Memory B cell (primary cell): ENCODE measurements around the gene MMP2.

Experiments used
- ATAC-seq: fragments of 150-1000 bp; cut with Tn5 transposase; 2 replicates; pipeline ENCODE4 v1.10.0; 2021; ENCODE audit warnings: low read depth, mild to moderate bottlenecking, moderate library complexity
- DNase-seq, 2 donors: peaks; one replicate each; pipeline ENCODE4 v3.0.0; 2022; ENCODE audit warnings: low spot score in 2 of 2
- H3K27ac Mint-ChIP-seq: one replicate; pipeline ENCODE4 v1.8.0; 2022; ENCODE audit warnings: mild to moderate bottlenecking, moderate library complexity, mixed read lengths
- H3K27me3 Mint-ChIP-seq: one replicate; pipeline ENCODE4 v1.8.0; 2022; ENCODE audit warnings: mixed read lengths
- H3K36me3 Mint-ChIP-seq: one replicate; pipeline ENCODE4 v1.8.0; 2022; ENCODE audit warnings: mild to moderate bottlenecking, mixed read lengths
- H3K4me1 Mint-ChIP-seq: one replicate; pipeline ENCODE4 v1.8.0; 2022; ENCODE audit warnings: mixed read lengths
- H3K4me3 Mint-ChIP-seq: one replicate; pipeline ENCODE4 v1.8.0; 2022; ENCODE audit warnings: mild to moderate bottlenecking, moderate library complexity, mixed read lengths
- H3K9me3 Mint-ChIP-seq: one replicate; pipeline ENCODE4 v1.8.0; 2022; ENCODE audit warnings: mixed read lengths

MMP2 gene

DNA sequence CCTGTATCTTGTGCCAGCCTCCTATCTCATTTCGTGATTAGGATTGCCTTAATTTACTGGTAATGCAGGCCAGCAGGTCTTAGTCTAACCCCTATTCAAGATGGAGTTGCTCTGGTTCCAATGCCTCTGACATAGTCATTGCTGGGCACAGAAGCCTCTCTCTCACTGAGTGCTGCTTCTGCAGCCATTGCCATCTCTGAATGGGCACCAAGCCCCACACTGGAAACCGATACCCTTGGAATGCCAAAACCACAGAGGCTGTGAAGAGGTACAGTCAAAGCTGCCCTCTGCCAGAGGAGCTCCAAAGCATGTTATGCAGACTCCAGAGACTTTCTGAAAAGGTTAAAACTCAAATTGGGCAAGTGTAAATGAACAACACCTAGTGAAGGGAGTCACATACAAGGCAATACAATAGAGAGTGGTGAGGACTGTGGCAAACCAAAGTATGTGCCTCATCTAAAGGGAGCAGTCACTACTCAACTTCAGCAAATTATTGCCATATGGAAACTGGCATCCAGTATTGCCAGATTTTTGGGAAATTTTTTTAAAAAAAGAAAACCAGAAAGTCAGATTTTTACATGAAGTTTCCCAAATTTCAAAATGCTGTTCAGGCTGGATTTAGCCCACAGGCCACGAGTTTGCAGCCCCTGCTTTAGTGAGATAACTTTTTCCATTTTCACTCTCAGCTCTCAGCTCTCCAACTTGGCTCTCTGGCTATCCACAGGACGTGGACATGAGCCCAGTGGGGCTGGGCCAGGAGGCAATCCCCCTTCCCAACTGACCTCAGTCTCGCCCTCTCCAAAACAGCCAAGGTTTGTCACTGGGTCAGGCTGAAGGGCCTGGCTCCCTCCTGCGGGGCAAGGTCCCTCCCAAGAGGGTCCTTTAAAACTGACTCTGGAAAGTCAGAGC, 2.1 kb upstream of the MMP2 start:
- no peaks in the 10 kb centered on the region for H3K4me1 Mint-ChIP-seq
- H3K36me3 Mint-ChIP-seq, result no peaks in the 10 kb centered on the region
- no peaks in the 10 kb centered on the region for H3K9me3 Mint-ChIP-seq
- no peak overlapping the region for H3K4me3 Mint-ChIP-seq
- DNase-seq, result no peak
- no peak overlapping the region for H3K27ac Mint-ChIP-seq
- H3K27me3 Mint-ChIP-seq, result peaks cover 14% of the 10 kb centered on the region
- ATAC-seq, result no peak

DNA sequence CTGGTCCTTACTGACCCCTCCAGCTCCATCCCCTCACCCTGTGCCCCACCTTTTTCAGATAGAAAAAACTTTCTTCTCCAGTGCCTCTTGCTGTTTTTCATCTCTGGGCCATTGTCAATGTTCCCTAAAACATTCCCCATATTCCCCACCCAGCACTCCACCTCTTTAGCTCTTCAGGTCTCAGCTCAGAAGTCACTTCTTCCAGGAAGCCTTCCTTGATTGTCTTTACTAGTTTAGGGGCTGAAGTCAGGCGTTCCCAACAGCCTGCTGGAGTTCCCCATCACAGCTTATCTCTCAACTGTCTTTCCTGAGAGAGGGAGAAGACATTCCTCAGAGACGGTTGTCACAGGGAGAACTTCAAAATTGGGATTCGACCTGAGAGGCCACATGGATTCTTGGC, 1.3 kb upstream of the MMP2 start:
- no peak overlapping the region for H3K4me3 Mint-ChIP-seq

DNA sequence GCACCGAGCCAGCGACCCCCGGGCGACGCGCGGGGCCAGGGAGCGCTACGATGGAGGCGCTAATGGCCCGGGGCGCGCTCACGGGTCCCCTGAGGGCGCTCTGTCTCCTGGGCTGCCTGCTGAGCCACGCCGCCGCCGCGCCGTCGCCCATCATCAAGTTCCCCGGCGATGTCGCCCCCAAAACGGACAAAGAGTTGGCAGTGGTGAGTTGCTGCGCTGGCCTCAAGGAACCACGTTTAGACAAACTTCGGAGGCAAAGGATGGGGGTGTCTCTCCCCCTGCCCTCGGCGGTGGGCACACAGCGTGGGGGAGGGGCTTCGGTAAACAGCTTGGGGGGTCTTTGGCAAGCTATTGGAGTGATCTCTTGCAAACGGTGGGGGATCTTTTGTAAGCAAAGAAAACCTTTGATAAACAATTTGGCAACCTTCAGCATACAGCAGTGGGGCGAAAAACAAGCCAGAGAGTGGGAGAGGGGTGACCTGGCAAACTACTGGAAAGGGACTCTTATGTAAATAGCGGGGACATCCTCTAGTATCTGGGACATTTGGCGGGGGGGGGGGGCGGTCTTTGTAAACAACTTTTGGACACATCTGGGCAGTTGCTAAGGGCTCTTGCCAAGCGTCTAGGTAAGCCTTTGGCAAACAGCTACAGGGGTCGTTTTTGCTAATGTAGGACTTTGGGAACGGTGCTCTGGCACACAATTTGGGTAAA, 587 bp downstream of the MMP2 start:
- no peak overlapping the region for H3K27ac Mint-ChIP-seq
- H3K36me3 Mint-ChIP-seq, result no peaks in the 10 kb centered on the region
- no peaks in the 10 kb centered on the region for H3K4me1 Mint-ChIP-seq
- no peaks in the 10 kb centered on the region for H3K9me3 Mint-ChIP-seq
- no peak overlapping the region for H3K4me3 Mint-ChIP-seq
- DNase-seq, result no peak
- H3K27me3 Mint-ChIP-seq, result peaks cover 14% of the 10 kb centered on the region
- ATAC-seq, result no peak

More for the DNA sequence above, 1.3 kb upstream of the MMP2 start:
- ATAC-seq (no peak), DNase-seq (no peak)
- Mint-ChIP-seq H3K27ac (no peak overlapping the region), H3K27me3 (peaks cover 14% of the 10 kb centered on the region), H3K36me3 (no peaks in the 10 kb centered on the region), H3K4me1 (no peaks in the 10 kb centered on the region), H3K9me3 (no peaks in the 10 kb centered on the region)

DNA sequence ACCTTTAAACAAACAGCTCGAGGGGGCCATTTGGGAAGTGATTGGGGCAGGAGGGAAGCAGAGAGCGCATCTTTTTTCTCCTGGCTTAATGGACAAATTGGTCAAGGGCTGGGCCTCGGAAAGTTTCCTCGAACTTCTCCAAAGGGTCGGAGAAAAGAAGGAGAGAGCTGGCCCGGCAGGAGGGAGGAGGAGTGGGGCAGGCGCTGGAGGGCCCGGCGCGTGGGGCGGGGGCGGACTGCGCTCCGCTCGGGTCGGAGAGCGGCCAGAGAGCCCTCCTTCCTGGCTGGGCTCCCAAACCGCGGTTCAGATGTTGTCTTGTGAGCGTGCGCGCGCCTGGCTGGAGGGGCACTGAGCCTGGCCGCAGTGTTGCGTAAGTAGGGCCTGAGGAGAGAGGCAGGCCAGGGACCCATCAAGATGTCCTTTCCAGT, 1.2 kb downstream of the MMP2 start:
- Mint-ChIP-seq H3K36me3 (no peaks in the 10 kb centered on the region), H3K9me3 (no peaks in the 10 kb centered on the region), H3K4me3 (no peak overlapping the region), H3K27ac (no peak overlapping the region), H3K27me3 (peaks cover 17% of the 10 kb centered on the region), H3K4me1 (no peaks in the 10 kb centered on the region)
- no peak for ATAC-seq
- DNase-seq, result no peak

DNA sequence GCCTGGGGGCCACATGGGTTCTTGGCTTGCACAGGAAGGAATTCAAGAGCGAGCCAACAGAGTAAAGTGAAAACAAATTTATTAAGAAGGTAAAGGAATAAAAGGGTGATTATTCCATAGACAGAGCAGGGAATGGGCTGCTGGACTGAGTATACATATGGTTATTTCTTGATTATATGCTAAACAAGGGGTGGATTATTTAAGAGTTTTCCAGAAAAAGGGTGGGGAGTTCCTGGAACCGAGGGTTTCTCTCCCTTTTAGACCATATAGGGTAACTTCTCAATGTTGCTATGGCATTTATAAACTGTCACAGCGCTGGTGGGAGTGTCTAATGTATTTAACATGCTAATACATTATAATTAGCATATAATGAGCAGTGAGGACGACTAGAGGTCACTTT, 2.0 kb downstream of the MMP2 start:
- DNase-seq, result no peak
- Mint-ChIP-seq H3K9me3 (no peaks in the 10 kb centered on the region), H3K27ac (no peak overlapping the region), H3K4me1 (no peaks in the 10 kb centered on the region), H3K27me3 (peaks cover 17% of the 10 kb centered on the region), H3K4me3 (no peak overlapping the region), H3K36me3 (no peaks in the 10 kb centered on the region)
- ATAC-seq, result no peak

DNA sequence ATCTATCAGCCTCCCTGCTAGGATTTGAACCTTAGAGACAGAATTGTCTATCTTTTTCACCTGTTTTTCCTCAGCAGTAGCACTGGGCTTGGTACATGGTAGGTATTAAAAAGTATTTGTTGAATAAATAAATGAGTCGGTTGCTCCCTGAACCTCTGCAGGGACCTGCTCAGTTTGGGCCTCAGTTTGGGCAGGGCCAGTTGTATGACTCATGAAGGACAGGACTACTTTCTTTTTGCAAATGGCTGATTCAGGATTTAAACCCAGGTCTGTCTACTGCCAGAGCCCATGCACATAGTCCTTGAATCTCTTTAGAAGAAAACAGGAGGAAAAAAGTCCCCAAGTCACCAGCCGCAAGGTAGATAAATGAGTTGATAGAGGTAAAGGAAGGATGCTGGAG, 3.1 kb downstream of the MMP2 start:
- H3K4me1 Mint-ChIP-seq, result no peaks in the 10 kb centered on the region
- H3K9me3 Mint-ChIP-seq, result no peaks in the 10 kb centered on the region
- H3K4me3 Mint-ChIP-seq, result no peak overlapping the region
- DNase-seq (no peak), ATAC-seq (no peak)
- H3K36me3 Mint-ChIP-seq, result no peaks in the 10 kb centered on the region
- H3K27ac Mint-ChIP-seq, result no peak overlapping the region
- H3K27me3 Mint-ChIP-seq, result peaks cover 17% of the 10 kb centered on the region

DNA sequence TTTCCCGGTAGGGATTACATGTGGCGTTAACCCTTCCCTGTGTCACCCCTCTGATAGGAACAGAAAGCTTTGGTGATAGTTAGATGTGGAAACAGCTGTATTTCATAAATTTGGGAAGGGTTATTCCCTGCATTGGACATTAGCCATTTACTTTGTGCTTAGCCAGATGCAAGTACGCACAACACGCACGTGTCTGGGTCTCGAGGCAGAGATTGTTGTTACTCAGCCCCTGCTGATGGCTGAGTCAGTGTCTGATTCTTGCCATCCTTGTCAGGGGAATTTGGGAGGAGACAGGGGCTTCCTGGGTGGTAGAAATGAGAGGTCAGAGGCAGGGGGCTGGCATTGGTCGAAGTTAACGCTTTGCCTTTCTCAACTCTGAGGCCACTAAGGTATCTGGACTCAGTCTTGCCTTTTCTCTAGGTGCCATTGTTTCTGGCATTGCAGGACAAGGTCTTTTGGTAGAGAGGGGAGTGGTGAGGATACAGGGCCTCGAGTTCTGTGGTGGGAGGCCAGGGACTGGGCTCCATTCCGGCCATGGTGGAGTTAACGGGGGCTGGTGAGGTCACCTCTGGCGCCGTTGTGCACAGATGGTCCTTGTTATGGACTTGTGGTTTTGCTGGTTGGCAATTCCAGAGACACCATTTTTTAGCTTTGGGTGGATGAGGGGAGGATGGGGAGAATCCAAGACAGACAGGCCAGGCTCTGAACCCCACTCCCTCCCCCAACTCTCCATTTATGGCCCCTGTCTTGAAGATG, 8.2 kb downstream of the MMP2 start:
- ATAC-seq, result no peak
- Mint-ChIP-seq H3K36me3 (no peaks in the 10 kb centered on the region), H3K27ac (no peak overlapping the region), H3K27me3 (peaks cover 4% of the 10 kb centered on the region), H3K9me3 (no peaks in the 10 kb centered on the region), H3K4me3 (no peak overlapping the region), H3K4me1 (no peaks in the 10 kb centered on the region)
- no peak for DNase-seq

DNA sequence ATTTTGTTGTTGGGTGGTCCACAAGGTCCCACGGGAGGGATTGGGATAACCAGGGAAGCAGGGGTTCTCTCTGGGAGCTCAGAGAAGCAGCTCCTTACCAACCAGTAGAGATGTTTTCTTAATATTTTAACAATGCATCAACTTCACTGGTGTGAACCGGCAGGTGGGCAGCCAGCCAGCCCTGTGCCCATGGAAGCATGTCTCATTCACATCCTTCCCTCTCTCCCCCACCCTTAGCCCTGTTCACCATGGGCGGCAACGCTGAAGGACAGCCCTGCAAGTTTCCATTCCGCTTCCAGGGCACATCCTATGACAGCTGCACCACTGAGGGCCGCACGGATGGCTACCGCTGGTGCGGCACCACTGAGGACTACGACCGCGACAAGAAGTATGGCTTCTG, 9.3 kb downstream of the MMP2 start:
- DNase-seq (no peak), ATAC-seq (no peak)
- Mint-ChIP-seq H3K27ac (no peak overlapping the region), H3K4me1 (no peaks in the 10 kb centered on the region), H3K4me3 (no peak overlapping the region), H3K36me3 (no peaks in the 10 kb centered on the region), H3K9me3 (no peaks in the 10 kb centered on the region), H3K27me3 (peaks cover 4% of the 10 kb centered on the region)

DNA sequence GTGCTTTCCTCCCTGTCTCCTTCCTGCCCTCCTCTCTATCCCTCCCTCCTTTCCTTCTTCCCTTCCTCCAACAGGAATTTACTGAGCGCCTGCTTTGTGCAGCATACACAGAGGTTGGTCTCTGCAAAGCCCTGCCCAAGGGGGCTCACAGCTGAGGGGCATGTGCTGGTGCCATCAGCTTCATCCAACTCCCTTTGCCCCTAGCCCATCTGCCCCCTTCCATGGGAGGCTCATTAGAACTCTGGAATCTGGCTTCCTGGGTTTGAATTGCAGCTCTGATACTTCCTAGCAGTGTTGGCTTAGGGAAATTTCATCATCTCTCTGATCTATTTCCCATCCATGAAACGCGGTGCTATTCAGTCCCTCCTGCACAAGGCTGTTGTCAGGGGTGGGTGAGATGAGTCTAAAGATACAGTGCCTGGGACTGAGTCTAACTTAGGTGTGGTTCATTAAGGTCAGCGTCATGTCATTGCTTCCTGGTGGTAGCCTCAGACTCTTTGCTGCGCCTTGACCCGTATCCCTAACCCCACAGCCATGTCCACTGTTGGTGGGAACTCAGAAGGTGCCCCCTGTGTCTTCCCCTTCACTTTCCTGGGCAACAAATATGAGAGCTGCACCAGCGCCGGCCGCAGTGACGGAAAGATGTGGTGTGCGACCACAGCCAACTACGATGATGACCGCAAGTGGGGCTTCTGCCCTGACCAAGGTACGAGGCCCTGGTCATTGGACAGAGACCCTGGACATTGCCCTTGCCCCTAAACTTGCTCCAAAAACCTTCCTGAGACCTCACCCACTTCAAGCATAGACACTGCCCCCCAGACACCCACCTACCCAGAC, 10.3 kb downstream of the MMP2 start:
- Mint-ChIP-seq H3K36me3 (no peaks in the 10 kb centered on the region), H3K27ac (no peak overlapping the region), H3K27me3 (peaks cover 4% of the 10 kb centered on the region), H3K4me3 (no peak overlapping the region), H3K9me3 (no peaks in the 10 kb centered on the region), H3K4me1 (no peaks in the 10 kb centered on the region)
- ATAC-seq (no peak), DNase-seq (no peak)

DNA sequence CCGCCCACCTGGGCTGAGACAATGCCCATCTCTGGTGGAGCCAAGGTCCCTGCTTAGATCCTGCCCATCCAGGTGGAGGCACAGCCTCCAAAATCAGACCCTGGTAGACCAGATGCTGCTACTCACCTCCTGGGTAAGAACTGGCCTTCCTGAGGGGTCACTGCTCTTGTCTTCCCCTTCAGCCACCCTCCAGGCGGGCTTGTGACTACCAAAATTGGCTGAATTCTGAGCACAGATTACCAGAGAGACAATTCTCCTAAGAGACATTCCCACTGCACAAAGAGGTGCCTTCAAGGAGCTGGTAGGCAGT, 10.9 kb downstream of the MMP2 start:
- no peaks in the 10 kb centered on the region for H3K36me3 Mint-ChIP-seq
- no peak for ATAC-seq
- no peaks in the 10 kb centered on the region for H3K9me3 Mint-ChIP-seq

DNA sequence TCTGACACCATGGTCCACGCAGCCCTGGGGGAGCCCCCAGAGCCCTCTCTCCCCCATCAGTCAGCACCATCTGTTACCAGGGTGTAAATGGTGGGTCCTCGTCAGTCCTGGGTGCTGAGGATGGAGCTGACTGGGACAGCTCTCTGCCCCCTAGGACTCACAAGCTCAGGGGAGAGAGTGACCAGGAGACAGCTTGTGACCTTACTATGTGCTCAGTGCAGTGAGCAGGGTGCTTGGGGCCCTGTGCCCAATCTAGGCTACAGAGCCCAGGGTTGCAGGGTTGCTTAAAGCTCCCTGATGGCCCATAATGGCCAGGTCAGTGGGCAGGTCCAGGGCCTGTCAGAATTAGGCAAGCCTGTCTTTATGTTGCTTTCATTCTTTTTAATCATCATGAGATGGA, 11.3 kb downstream of the MMP2 start:
- H3K9me3 Mint-ChIP-seq, result no peaks in the 10 kb centered on the region
- no peak for DNase-seq
- H3K4me1 Mint-ChIP-seq, result no peaks in the 10 kb centered on the region
- H3K27ac Mint-ChIP-seq, result no peak overlapping the region
- no peak for ATAC-seq
- peaks cover 2% of the 10 kb centered on the region for H3K27me3 Mint-ChIP-seq
- no peak overlapping the region for H3K4me3 Mint-ChIP-seq
- H3K36me3 Mint-ChIP-seq, result no peaks in the 10 kb centered on the region

More for the DNA sequence above, 10.9 kb downstream of the MMP2 start:
- Mint-ChIP-seq H3K27ac (no peak overlapping the region), H3K4me1 (no peaks in the 10 kb centered on the region), H3K4me3 (no peak overlapping the region), H3K27me3 (peaks cover 2% of the 10 kb centered on the region)
- no peak for DNase-seq

DNA sequence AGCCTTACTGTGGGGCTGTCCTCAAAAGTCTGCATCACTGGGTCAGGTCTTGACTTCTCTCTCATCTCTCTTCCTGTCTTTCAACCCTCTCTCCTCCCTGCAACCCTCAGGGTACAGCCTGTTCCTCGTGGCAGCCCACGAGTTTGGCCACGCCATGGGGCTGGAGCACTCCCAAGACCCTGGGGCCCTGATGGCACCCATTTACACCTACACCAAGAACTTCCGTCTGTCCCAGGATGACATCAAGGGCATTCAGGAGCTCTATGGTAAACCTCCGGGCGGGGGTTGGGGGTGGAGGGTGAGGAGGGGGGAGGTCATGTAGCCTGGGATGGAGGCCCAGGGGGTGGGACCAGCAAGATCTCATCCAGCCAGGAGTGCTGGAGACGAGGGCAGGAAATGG, 12.7 kb downstream of the MMP2 start:
- Mint-ChIP-seq H3K36me3 (no peaks in the 10 kb centered on the region), H3K27ac (no peak overlapping the region), H3K4me3 (no peak overlapping the region), H3K9me3 (no peaks in the 10 kb centered on the region), H3K4me1 (no peaks in the 10 kb centered on the region), H3K27me3 (peaks cover 3% of the 10 kb centered on the region)
- ATAC-seq, result no peak
- DNase-seq, result no peak

DNA sequence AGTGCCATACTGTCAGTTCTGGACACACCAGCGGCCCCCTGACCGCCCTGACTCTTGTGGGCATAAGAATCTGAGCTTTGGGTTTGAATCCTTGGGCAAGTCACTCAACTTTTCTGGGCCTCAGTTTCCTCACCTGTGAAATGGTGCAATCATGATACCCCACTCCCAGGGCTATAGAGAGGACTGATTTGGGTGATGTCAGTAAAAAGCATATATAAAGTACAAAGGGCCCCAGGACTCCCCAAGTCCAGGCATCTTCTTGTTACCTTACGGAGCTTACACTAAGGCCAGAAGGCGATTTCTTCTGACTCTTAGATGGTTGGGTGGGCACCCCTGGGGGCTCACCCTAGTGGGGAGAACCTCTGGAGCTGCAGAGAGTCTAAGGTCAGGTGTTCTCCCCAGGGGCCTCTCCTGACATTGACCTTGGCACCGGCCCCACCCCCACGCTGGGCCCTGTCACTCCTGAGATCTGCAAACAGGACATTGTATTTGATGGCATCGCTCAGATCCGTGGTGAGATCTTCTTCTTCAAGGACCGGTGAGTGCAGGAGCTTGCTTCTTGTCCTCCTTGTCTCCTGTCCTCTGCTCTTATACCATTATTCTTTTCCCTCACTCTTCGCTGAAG, 13.9 kb downstream of the MMP2 start:
- no peaks in the 10 kb centered on the region for H3K4me1 Mint-ChIP-seq
- H3K4me3 Mint-ChIP-seq, result no peak overlapping the region
- no peak overlapping the region for H3K27ac Mint-ChIP-seq
- ATAC-seq (no peak), DNase-seq (no peak)
- no peaks in the 10 kb centered on the region for H3K36me3 Mint-ChIP-seq
- no peaks in the 10 kb centered on the region for H3K9me3 Mint-ChIP-seq
- H3K27me3 Mint-ChIP-seq, result peaks cover 6% of the 10 kb centered on the region
